ENCODE results near the gene LMF1.

DNA sequence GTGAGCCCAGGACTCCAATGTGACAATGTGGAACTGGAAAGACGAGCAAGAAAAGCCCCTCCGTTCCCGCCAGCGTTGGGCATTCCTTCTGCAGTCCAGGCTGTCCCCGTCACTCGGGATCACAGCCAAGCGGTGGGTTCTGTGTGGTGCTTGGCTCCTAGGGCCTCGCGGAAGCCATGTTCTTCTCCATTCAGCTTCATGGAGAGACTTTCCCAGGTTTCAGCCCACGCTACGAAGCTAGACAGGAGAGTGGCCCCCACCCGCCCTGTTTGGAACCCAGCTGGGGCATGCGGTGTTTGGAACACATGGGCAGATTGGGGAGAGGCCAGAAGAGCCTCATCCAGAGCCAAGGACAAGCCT, 5.8 kb downstream of the LMF1 start:
- TF ChIP-seq, protein P1, sequence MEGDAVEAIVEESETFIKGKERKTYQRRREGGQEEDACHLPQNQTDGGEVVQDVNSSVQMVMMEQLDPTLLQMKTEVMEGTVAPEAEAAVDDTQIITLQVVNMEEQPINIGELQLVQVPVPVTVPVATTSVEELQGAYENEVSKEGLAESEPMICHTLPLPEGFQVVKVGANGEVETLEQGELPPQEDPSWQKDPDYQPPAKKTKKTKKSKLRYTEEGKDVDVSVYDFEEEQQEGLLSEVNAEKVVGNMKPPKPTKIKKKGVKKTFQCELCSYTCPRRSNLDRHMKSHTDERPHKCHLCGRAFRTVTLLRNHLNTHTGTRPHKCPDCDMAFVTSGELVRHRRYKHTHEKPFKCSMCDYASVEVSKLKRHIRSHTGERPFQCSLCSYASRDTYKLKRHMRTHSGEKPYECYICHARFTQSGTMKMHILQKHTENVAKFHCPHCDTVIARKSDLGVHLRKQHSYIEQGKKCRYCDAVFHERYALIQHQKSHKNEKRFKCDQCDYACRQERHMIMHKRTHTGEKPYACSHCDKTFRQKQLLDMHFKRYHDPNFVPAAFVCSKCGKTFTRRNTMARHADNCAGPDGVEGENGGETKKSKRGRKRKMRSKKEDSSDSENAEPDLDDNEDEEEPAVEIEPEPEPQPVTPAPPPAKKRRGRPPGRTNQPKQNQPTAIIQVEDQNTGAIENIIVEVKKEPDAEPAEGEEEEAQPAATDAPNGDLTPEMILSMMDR (optimal IDR thresholded peaks at IDR 0.05 in 1 of 3, IDR thresholded peaks at IDR 0.05 in 1 of 3, conservative IDR thresholded peaks at IDR 0.05 in 1 of 3; ENCODE audit: extremely low read depth in 1 of 3, insufficient read depth in 2 of 3, low read length in 3 of 3): no peak
- TF ChIP-seq EZH2 (IDR thresholded peaks at IDR 0.05; ENCODE audit: low read length): no peak

All from keratinocyte (primary cell).